ENCODE measurements around the gene NPTX2.
A peak's percentile ranks its signal among the peaks of the same experiment; 100 is the strongest.

The NPTX2 gene

GRCh38 chr7:98619450-98620321, 2.6 kb downstream of the NPTX2 start:
- Histone ChIP-seq H3K4me3 (ENCODE audit: extremely low read depth, insufficient read depth, low read length, poor library complexity, severe bottlenecking) (no peak overlapping the region), H3K27ac (ENCODE audit: low read depth, low read length, severe bottlenecking) (no peak overlapping the region), H3K4me1 (ENCODE audit: control insufficient read depth, insufficient read depth, low read length, poor library complexity, severe bottlenecking) (no peaks in the 10 kb centered on the region), H3K9me3 (ENCODE audit: control insufficient read depth, low read length) (no peaks in the 10 kb centered on the region), H3K36me3 (ENCODE audit: control insufficient read depth, insufficient read depth, low read length) (no peaks in the 10 kb centered on the region)
- 41 to 57% methylated on average over 23 of the region's 27 CpGs for WGBS, 2 experiments (ENCODE audit: insufficient coverage in 2 of 2)

GRCh38 chr7:98621573-98622482, 4.7 kb downstream of the NPTX2 start:
- no peaks in the 10 kb centered on the region for H3K36me3 ChIP-seq (ENCODE audit: control insufficient read depth, insufficient read depth, low read length)
- no peak overlapping the region for H3K4me3 ChIP-seq (ENCODE audit: extremely low read depth, insufficient read depth, low read length, poor library complexity, severe bottlenecking)
- no peak overlapping the region for H3K27ac ChIP-seq (ENCODE audit: low read depth, low read length, severe bottlenecking)
- H3K9me3 ChIP-seq (ENCODE audit: control insufficient read depth, low read length): no peaks in the 10 kb centered on the region
- H3K4me1 ChIP-seq (ENCODE audit: control insufficient read depth, insufficient read depth, low read length, poor library complexity, severe bottlenecking): no peaks in the 10 kb centered on the region
- WGBS, 2 experiments (ENCODE audit: insufficient coverage in 2 of 2): 87 to 88% methylated on average over 12 to 13 of the region's 13 CpGs

- Histone ChIP-seq H3K36me3 (ENCODE audit: control insufficient read depth, insufficient read depth, low read length) (no peaks in the 10 kb centered on the region), H3K4me3 (ENCODE audit: extremely low read depth, insufficient read depth, low read length, poor library complexity, severe bottlenecking) (no peak overlapping the region), H3K27ac (ENCODE audit: low read depth, low read length, severe bottlenecking) (no peak overlapping the region), H3K9me3 (ENCODE audit: control insufficient read depth, low read length) (no peaks in the 10 kb centered on the region), H3K4me1 (ENCODE audit: control insufficient read depth, insufficient read depth, low read length, poor library complexity, severe bottlenecking) (no peaks in the 10 kb centered on the region)
- WGBS, 2 experiments (ENCODE audit: insufficient coverage in 2 of 2): 93 to 94% methylated on average over 9 of the region's 9 CpGs
Observed at GRCh38 chr7:98622926-98623325, 5.8 kb downstream of the NPTX2 start.

GRCh38 chr7:98624846-98625420, 7.8 kb downstream of the NPTX2 start:
- WGBS, 2 experiments (ENCODE audit: insufficient coverage in 2 of 2): 93 to 94% methylated on average over 23 to 25 of the region's 28 CpGs
- Histone ChIP-seq H3K4me3 (ENCODE audit: extremely low read depth, insufficient read depth, low read length, poor library complexity, severe bottlenecking) (no peak overlapping the region), H3K36me3 (ENCODE audit: control insufficient read depth, insufficient read depth, low read length) (no peaks in the 10 kb centered on the region), H3K4me1 (ENCODE audit: control insufficient read depth, insufficient read depth, low read length, poor library complexity, severe bottlenecking) (peaks cover 8% of the 10 kb centered on the region), H3K9me3 (ENCODE audit: control insufficient read depth, low read length) (no peaks in the 10 kb centered on the region), H3K27ac (ENCODE audit: low read depth, low read length, severe bottlenecking) (no peak overlapping the region)

GRCh38 chr7:98626460-98627412, 9.7 kb downstream of the NPTX2 start:
- H3K4me1 ChIP-seq (ENCODE audit: control insufficient read depth, insufficient read depth, low read length, poor library complexity, severe bottlenecking): peaks cover 8% of the 10 kb centered on the region
- WGBS, 2 experiments (ENCODE audit: insufficient coverage in 2 of 2): 72 to 76% methylated on average over 28 to 33 of the region's 35 CpGs
- no peak overlapping the region for H3K27ac ChIP-seq (ENCODE audit: low read depth, low read length, severe bottlenecking)
- no peaks in the 10 kb centered on the region for H3K36me3 ChIP-seq (ENCODE audit: control insufficient read depth, insufficient read depth, low read length)
- no peaks in the 10 kb centered on the region for H3K9me3 ChIP-seq (ENCODE audit: control insufficient read depth, low read length)
- H3K4me3 ChIP-seq (ENCODE audit: extremely low read depth, insufficient read depth, low read length, poor library complexity, severe bottlenecking): no peak overlapping the region

GRCh38 chr7:98627413-98627790, 10.3 kb downstream of the NPTX2 start:
- Histone ChIP-seq H3K4me1 (ENCODE audit: control insufficient read depth, insufficient read depth, low read length, poor library complexity, severe bottlenecking) (peaks cover 8% of the 10 kb centered on the region), H3K4me3 (ENCODE audit: extremely low read depth, insufficient read depth, low read length, poor library complexity, severe bottlenecking) (no peak overlapping the region), H3K36me3 (ENCODE audit: control insufficient read depth, insufficient read depth, low read length) (no peaks in the 10 kb centered on the region), H3K27ac (ENCODE audit: low read depth, low read length, severe bottlenecking) (no peak overlapping the region), H3K9me3 (ENCODE audit: control insufficient read depth, low read length) (no peaks in the 10 kb centered on the region)
- 89 to 94% methylated on average over 6 to 7 of the region's 8 CpGs for WGBS, 2 experiments (ENCODE audit: insufficient coverage in 2 of 2)

GRCh38 chr7:98628418-98628817, 11.3 kb downstream of the NPTX2 start:
- H3K9me3 ChIP-seq (ENCODE audit: control insufficient read depth, low read length): no peaks in the 10 kb centered on the region
- H3K27ac ChIP-seq (ENCODE audit: low read depth, low read length, severe bottlenecking): no peak overlapping the region
- 86 to 88% methylated on average over 16 of the region's 16 CpGs for WGBS, 2 experiments (ENCODE audit: insufficient coverage in 2 of 2)
- H3K4me3 ChIP-seq (ENCODE audit: extremely low read depth, insufficient read depth, low read length, poor library complexity, severe bottlenecking): no peak overlapping the region
- peaks cover 8% of the 10 kb centered on the region for H3K4me1 ChIP-seq (ENCODE audit: control insufficient read depth, insufficient read depth, low read length, poor library complexity, severe bottlenecking)
- H3K36me3 ChIP-seq (ENCODE audit: control insufficient read depth, insufficient read depth, low read length): no peaks in the 10 kb centered on the region

- no peaks in the 10 kb centered on the region for H3K9me3 ChIP-seq (ENCODE audit: control insufficient read depth, low read length)
- H3K36me3 ChIP-seq (ENCODE audit: control insufficient read depth, insufficient read depth, low read length): no peaks in the 10 kb centered on the region
- peak overlapping the region; percentile 16 for H3K27ac ChIP-seq (ENCODE audit: low read depth, low read length, severe bottlenecking)
- WGBS, 2 experiments (ENCODE audit: insufficient coverage in 2 of 2): 28 to 44% methylated on average over 4 to 5 of the region's 13 CpGs
- H3K4me3 ChIP-seq (ENCODE audit: extremely low read depth, insufficient read depth, low read length, poor library complexity, severe bottlenecking): no peak overlapping the region
- peaks cover 8% of the 10 kb centered on the region for H3K4me1 ChIP-seq (ENCODE audit: control insufficient read depth, insufficient read depth, low read length, poor library complexity, severe bottlenecking)
Observed at GRCh38 chr7:98629001-98629431, 11.9 kb downstream of the NPTX2 start.

GRCh38 chr7:98630149-98630548, 13.1 kb downstream of the NPTX2 start:
- H3K9me3 ChIP-seq (ENCODE audit: control insufficient read depth, low read length): no peaks in the 10 kb centered on the region
- H3K4me3 ChIP-seq (ENCODE audit: extremely low read depth, insufficient read depth, low read length, poor library complexity, severe bottlenecking): no peak overlapping the region
- H3K36me3 ChIP-seq (ENCODE audit: control insufficient read depth, insufficient read depth, low read length): no peaks in the 10 kb centered on the region
- WGBS, 2 experiments (ENCODE audit: insufficient coverage in 2 of 2): 63 to 83% methylated on average over 3 to 5 of the region's 9 CpGs
- no peak overlapping the region for H3K27ac ChIP-seq (ENCODE audit: low read depth, low read length, severe bottlenecking)
- peaks cover 8% of the 10 kb centered on the region for H3K4me1 ChIP-seq (ENCODE audit: control insufficient read depth, insufficient read depth, low read length, poor library complexity, severe bottlenecking)

GRCh38 chr7:98630770-98631169, 13.7 kb downstream of the NPTX2 start:
- Histone ChIP-seq H3K9me3 (ENCODE audit: control insufficient read depth, low read length) (no peaks in the 10 kb centered on the region), H3K4me1 (ENCODE audit: control insufficient read depth, insufficient read depth, low read length, poor library complexity, severe bottlenecking) (peaks cover 8% of the 10 kb centered on the region), H3K27ac (ENCODE audit: low read depth, low read length, severe bottlenecking) (no peak overlapping the region), H3K4me3 (ENCODE audit: extremely low read depth, insufficient read depth, low read length, poor library complexity, severe bottlenecking) (no peak overlapping the region), H3K36me3 (ENCODE audit: control insufficient read depth, insufficient read depth, low read length) (no peaks in the 10 kb centered on the region)
- WGBS, 2 experiments (ENCODE audit: insufficient coverage in 2 of 2): 79 to 90% methylated on average over 3 of the region's 3 CpGs

All from mesodermal cell (in vitro differentiated cells).